Esophagus muscularis mucosa (tissue), 3 donors: Measurements from ENCODE around the gene INHBA.

Experiments
- POLR2A ChIP-seq: fragments of 450-650 bp; IDR thresholded peaks from one replicate; pipeline ENCODE4 v1.6.1; 2017; ENCODE audit warnings: antibody characterized with exemption, moderate library complexity, mild to moderate bottlenecking, low read depth
- POLR2AphosphoS5 ChIP-seq, 2 donors: sonication (generic); formaldehyde crosslinking; IDR thresholded peaks; one replicate each; pipeline ENCODE4 v1.6.1; 2017; ENCODE audit warnings: antibody characterized with exemption in 2 of 2
- TF ChIP-seq, protein P1 (sequence below), 3 experiments: fragments of 200-600 bp in 2 of 3; fragments of 450-650 bp in 1 of 3; sonication (generic) in 2 of 3; IDR thresholded peaks; one replicate each; pipeline ENCODE4 v1.5.1; 2017 to 2019; ENCODE audit warnings: antibody characterized with exemption in 3 of 3, mild to moderate bottlenecking in 2 of 3, moderate library complexity in 1 of 3

DNA sequence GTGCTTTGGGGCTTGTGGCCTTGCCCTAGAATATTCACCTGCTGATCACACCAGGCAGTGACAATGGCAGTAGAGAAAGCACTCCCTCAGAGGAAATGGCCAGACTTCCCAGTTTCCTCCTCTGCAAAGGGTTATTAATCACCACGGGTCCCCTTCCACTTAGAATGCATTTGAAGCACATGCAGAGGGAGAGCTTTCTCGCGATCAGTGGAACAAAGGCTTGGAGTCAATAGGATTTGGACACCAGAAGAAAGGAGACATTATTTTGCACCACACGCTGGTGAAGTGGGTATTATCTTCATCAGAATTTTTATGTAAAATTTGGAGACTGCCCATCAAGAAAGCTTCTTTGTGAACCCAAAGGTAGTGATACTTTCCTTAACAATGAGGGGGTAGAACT is 35.4 kb upstream of the INHBA start:
- TF ChIP-seq POLR2A: no peak
- TF ChIP-seq, protein P1, sequence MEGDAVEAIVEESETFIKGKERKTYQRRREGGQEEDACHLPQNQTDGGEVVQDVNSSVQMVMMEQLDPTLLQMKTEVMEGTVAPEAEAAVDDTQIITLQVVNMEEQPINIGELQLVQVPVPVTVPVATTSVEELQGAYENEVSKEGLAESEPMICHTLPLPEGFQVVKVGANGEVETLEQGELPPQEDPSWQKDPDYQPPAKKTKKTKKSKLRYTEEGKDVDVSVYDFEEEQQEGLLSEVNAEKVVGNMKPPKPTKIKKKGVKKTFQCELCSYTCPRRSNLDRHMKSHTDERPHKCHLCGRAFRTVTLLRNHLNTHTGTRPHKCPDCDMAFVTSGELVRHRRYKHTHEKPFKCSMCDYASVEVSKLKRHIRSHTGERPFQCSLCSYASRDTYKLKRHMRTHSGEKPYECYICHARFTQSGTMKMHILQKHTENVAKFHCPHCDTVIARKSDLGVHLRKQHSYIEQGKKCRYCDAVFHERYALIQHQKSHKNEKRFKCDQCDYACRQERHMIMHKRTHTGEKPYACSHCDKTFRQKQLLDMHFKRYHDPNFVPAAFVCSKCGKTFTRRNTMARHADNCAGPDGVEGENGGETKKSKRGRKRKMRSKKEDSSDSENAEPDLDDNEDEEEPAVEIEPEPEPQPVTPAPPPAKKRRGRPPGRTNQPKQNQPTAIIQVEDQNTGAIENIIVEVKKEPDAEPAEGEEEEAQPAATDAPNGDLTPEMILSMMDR (IDR thresholded peaks at IDR 0.05): no peak
- no peak for TF ChIP-seq POLR2AphosphoS5 (IDR thresholded peaks at IDR 0.05)
